SHP77 treated with DMSO at 0.1 percent for 48 hours (cell line): ENCODE measurements around the gene MBD5.
A peak's percentile ranks its signal among the peaks of the same experiment; 100 is the strongest.

Experiments
- DNase-seq: peaks from one replicate; lab custom pipeline; 2025; lab: John Stamatoyannopoulos, UW

Gene MBD5

GRCh38 chr2:148221926-148222325 lies 201.0 kb downstream of the MBD5 start:
- DNase-seq: no peak

GRCh38 chr2:148231858-148232257 lies 211.0 kb downstream of the MBD5 start:
- no peak for DNase-seq

GRCh38 chr2:148234143-148234542 lies 213.3 kb downstream of the MBD5 start:
- DNase-seq: no peak

GRCh38 chr2:148237911-148238310 lies 217.0 kb downstream of the MBD5 start:
- no peak for DNase-seq

- DNase-seq: no peak
Measured at GRCh38 chr2:148238561-148238960, 217.7 kb downstream of the MBD5 start.

GRCh38 chr2:148240838-148241237 lies 219.9 kb downstream of the MBD5 start:
- DNase-seq: no peak

- no peak for DNase-seq
Measured at GRCh38 chr2:148244593-148245292, 223.9 kb downstream of the MBD5 start.

- DNase-seq: no peak
Measured at GRCh38 chr2:148251993-148252392, 231.1 kb downstream of the MBD5 start.

- DNase-seq: no peak
Measured at GRCh38 chr2:148252646-148253045, 231.8 kb downstream of the MBD5 start.

GRCh38 chr2:148253685-148254084 lies 232.8 kb downstream of the MBD5 start:
- DNase-seq: peak; percentile 1

- DNase-seq: no peak
Measured at GRCh38 chr2:148255929-148256328, 235.0 kb downstream of the MBD5 start.

- no peak for DNase-seq
Measured at GRCh38 chr2:148257276-148257675, 236.4 kb downstream of the MBD5 start.

GRCh38 chr2:148258124-148258523 lies 237.2 kb downstream of the MBD5 start:
- DNase-seq: no peak

- peak; percentile 12 for DNase-seq
Measured at GRCh38 chr2:148259674-148260073, 238.8 kb downstream of the MBD5 start.

GRCh38 chr2:148263890-148264289 lies 243.0 kb downstream of the MBD5 start:
- no peak for DNase-seq

- DNase-seq: no peak
Measured at GRCh38 chr2:148273158-148273691, 252.3 kb downstream of the MBD5 start.

GRCh38 chr2:148279216-148279615 lies 258.3 kb downstream of the MBD5 start:
- no peak for DNase-seq

GRCh38 chr2:148282201-148282600 lies 261.3 kb downstream of the MBD5 start:
- no peak for DNase-seq

GRCh38 chr2:148292431-148292830 lies 271.5 kb downstream of the MBD5 start:
- no peak for DNase-seq

- DNase-seq: no peak
Measured at GRCh38 chr2:148298196-148298595, 277.3 kb downstream of the MBD5 start.

- no peak for DNase-seq
Measured at GRCh38 chr2:148299616-148300015, 278.7 kb downstream of the MBD5 start.

GRCh38 chr2:148300544-148300943 lies 279.7 kb downstream of the MBD5 start:
- DNase-seq: no peak

- DNase-seq: no peak
Measured at GRCh38 chr2:148301362-148301761, 280.5 kb downstream of the MBD5 start.

- DNase-seq: no peak
Measured at GRCh38 chr2:148302526-148302925, 281.6 kb downstream of the MBD5 start.
